Tibial nerve (tissue), 4 donors: Measurements from ENCODE around the gene CEACAM7.
"Not testable (repeated sequence)": the region's sequence is repeated elsewhere in the genome, so short reads cannot be mapped to it uniquely, and the experiment has no call there.

Experiments used
- EP300 ChIP-seq, 2 donors: sonication (generic); formaldehyde crosslinking; IDR thresholded peaks; one replicate each; pipeline ENCODE4 v1.6.1; 2017; ENCODE audit warnings: antibody characterized with exemption in 2 of 2, mild to moderate bottlenecking in 1 of 2
- POLR2A ChIP-seq, 2 donors: fragments of 450-650 bp; IDR thresholded peaks; one replicate each; pipeline ENCODE4 v1.6.1; 2017; ENCODE audit warnings: antibody characterized with exemption in 2 of 2, mild to moderate bottlenecking in 2 of 2, moderate library complexity in 2 of 2
- TF ChIP-seq, protein P1 (sequence below), 5 experiments: fragments of 200-600 bp in 3 of 5; fragments of 450-650 bp in 2 of 5; sonication (generic) in 3 of 5; IDR thresholded peaks; one replicate each; pipeline ENCODE4 v1.5.1; 2016 to 2019; ENCODE audit warnings: antibody characterized with exemption in 5 of 5, mild to moderate bottlenecking in 3 of 5, moderate library complexity in 2 of 5

DNA sequence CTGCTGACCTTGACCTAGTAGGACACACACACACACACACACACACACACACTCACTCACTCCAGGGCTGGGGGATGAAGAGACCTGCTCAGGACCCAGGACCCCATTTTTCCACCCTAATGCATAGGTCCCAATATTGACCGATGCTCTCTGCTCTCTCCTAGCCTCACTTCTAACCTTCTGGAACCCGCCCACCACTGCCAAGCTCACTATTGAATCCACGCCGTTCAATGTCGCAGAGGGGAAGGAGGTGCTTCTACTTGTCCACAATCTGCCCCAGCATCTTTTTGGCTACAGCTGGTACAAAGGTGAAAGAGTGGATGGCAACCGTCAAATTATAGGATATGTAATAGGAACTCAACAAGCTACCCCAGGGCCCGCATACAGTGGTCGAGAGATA lies 21.4 kb upstream of the CEACAM7 start:
- not testable (repeated sequence) for TF ChIP-seq POLR2A, EP300 (IDR thresholded peaks at IDR 0.05)
- TF ChIP-seq, protein P1, sequence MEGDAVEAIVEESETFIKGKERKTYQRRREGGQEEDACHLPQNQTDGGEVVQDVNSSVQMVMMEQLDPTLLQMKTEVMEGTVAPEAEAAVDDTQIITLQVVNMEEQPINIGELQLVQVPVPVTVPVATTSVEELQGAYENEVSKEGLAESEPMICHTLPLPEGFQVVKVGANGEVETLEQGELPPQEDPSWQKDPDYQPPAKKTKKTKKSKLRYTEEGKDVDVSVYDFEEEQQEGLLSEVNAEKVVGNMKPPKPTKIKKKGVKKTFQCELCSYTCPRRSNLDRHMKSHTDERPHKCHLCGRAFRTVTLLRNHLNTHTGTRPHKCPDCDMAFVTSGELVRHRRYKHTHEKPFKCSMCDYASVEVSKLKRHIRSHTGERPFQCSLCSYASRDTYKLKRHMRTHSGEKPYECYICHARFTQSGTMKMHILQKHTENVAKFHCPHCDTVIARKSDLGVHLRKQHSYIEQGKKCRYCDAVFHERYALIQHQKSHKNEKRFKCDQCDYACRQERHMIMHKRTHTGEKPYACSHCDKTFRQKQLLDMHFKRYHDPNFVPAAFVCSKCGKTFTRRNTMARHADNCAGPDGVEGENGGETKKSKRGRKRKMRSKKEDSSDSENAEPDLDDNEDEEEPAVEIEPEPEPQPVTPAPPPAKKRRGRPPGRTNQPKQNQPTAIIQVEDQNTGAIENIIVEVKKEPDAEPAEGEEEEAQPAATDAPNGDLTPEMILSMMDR (IDR thresholded peaks at IDR 0.05), result not testable (repeated sequence)
